NCI-H2196 treated with DMSO at 0.1 percent for 48 hours (cell line): ENCODE data around the gene TNRC18.
A peak's percentile ranks its signal among the peaks of the same experiment; 100 is the strongest.

ENCODE experiments used
- DNase-seq: peaks from one replicate; lab custom pipeline; 2025; ENCODE audit not compliant: unreplicated experiment; lab: John Stamatoyannopoulos, UW

Gene TNRC18

GRCh38 chr7:5429857-5430611 is 6.4 kb upstream of the TNRC18 start:
- DNase-seq, result no peak

- no peak for DNase-seq
Observed at GRCh38 chr7:5429253-5429856, 5.7 kb upstream of the TNRC18 start.

- no peak for DNase-seq
Observed at GRCh38 chr7:5428478-5429252, 5.0 kb upstream of the TNRC18 start.

- DNase-seq, result no peak
Observed at GRCh38 chr7:5426226-5426475, 2.5 kb upstream of the TNRC18 start.

DNA sequence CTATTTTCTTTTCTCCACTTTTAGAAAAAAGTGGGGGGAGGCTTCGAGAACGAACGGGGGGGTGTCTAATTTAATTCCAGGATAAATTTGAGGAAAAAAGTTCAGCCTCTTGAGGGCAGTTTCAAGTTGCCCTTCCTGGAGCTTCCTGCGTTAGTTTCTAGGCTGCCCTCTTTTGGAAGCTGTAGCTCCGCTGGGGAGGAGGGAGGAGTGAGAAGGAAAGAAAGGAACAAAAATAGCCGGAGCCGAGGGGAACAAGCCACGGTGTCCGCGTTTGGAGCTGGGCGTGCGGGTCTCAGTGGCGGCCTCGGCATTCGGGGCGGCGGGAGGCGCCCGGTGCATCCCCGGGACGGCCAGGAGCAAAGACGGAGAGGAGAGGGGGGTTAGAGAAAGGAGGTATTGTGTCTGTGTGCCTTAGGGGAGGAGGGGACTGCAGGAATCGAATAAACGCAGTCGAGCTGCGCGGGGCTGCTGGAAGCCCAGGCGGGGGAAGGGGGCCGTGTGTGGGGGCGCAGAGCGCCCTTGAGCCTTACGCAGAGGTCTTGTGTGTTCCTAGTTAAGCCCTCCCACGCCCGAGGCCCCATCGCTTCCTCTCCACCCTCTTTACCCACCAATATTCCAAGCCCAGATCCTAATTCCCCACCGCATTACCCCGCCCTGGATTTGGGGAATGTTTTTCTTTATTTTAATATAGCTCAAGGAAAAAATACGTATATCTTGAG is 2.0 kb upstream of the TNRC18 start:
- DNase-seq, result peak; percentile 78

GRCh38 chr7:5424749-5425506 is 1.3 kb upstream of the TNRC18 start:
- DNase-seq, result no peak

- DNase-seq, result peak; percentile 96
Observed at GRCh38 chr7:5423976-5424748, 528 bp upstream of the TNRC18 start.

- DNase-seq, result no peak
Observed at GRCh38 chr7:5422396-5423305, 983 bp downstream of the TNRC18 start.

DNA sequence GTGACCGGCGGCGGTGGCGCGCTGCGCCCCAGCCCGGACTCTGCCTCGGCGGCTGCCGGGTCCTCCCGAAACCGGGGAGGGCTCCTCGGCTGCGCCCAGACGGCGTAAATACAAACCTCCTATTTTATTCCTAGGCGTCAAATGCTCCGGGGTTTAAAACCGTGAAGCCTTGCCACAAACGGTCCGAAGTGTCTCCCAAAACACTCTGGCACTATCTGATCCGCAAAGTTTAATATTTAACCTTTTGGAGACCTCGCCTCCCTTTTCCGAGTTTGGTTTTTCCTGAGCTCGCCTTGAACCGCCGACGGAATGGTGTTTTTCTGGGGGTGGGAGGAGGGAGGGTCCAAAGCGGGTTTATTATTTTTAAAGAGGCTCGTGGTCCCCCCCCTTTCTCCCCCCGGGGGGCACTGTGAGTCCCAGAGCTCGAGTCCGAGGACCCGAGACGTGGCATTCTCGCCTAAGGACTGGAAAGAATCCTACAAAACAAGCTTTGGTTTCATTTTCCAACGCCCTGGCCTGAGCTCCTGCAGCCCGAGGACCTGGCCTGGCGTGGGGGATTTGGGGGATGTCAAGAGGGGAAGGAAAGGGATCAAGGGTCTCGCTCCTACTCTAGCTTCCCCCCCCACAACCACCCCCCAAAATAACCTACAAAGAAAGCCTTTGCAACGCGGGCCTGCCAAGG is 1.8 kb downstream of the TNRC18 start:
- DNase-seq, result no peak

DNA sequence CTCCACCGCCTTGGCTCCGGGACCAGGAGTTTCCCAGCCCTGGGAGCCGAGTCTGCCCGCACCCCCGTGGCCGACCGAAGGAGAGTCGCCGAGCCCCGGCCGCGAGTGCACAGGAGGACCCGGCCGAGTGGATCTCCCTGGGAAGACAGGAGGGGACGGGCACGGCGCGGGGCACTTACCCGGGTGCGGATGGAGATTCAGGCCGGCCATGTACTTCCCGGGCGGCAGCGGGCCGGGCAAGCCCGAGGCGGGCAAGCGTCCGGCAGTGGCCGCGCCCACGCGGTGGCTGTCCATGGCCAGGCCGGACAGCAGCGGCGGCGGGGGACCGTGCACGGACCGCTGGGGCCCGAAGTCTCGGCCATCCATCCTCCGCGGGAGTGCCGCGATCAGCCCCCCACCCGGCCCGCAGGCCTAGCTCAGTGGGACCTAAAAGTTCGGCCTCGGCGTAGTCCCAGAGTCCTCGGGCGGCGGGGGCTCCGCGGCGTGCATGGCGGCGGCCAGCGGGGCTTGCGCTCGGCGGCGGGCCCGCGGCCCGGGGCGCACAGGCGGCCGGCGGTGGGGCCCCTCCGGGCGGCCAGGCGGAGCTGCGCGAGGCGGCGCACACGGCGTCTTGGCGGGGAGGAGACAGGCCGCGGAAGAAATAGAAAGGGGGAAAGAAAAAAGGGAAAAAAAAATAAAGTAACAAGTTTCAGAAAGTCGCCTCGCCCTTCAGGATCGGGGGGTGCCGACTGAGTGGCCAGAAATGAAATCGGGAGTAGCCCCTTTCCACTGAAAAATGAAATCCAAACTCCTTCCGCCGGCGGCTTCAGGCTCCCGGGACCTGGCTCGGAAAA is 2.5 kb downstream of the TNRC18 start:
- DNase-seq, result no peak

- DNase-seq, result no peak
Observed at GRCh38 chr7:5420067-5420880, 3.4 kb downstream of the TNRC18 start.

- no peak for DNase-seq
Observed at GRCh38 chr7:5419539-5420066, 4.0 kb downstream of the TNRC18 start.

DNA sequence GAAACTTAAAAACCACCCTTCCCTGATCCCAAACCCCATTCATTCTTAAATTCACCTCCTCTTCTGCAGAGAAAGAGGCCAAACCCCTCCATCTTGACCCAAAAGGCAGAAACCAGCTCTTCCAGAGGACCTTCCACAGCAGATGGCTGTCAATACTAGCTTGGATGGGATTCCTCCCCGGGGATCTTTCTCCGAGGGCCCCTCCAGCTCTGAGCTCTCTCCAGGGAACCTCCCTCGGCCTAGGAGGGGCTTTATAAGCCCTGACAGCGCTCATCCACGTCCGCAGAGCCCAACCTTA is 5.4 kb downstream of the TNRC18 start:
- no peak for DNase-seq

DNA sequence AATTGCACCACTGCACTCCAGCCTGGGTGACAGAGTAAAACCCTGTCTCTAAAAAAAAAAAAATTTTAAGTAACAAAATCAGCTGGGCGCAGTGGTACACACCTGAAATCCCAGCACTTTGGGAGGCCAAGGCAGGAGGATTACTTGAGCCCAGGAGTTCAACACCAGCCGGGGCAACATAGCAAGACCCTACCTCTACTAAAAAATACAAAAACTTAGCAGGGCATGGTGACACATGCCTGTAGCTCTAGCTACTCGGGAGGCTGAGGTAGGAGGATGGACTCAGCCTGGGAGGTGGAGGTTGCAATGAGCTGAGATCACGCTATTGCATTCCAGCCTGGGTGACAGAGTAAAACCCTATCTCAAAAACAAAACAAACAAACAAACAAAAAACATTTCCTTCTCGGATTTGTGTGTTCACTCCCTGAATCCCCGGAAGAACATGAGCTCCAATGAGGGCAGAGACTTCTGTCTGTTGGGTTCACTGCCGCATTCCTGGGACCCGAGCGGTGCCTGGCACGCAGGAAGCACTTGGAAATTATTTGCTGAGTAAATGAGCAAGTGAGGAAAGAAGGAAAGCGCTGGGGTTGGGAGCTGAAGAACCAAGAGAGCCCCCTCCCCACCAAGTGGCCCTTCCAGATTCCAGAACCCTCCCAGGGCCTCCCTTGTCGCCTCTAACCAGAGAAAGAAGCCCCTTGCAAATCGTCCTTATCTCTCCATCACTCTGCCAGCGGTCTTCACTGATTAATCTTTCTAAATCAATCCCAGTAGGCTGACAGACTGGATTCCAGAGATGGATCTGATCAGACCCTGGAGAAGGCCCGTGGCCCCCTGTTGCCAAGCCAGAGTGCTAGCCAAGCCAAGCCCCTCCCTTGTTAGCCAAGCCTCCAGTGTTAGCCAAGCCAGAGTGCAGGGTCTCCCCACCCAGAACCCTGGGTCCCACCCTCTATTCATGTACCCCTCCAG is 6.2 kb downstream of the TNRC18 start:
- no peak for DNase-seq

DNA sequence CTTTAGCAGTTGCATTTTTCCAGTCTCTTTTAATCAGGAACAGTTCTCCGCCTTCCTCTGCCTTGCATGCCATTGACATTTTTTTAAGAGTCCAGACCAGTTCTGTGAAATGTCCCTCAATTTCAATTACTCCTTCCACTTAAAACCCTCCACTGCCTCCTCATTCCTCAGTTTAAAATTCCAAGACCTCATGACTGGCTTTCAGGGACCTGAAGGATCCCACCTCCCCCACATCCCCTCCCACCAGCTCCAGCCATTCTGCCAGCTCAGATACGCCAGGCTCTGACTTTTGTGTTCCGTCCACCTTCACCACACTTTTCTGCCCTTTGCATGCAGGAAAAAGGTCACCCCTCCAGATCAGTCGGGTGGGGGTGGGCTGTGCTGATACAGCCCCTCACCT is 8.7 kb downstream of the TNRC18 start:
- DNase-seq, result no peak

GRCh38 chr7:5413449-5413786 is 10.2 kb downstream of the TNRC18 start:
- DNase-seq, result no peak
